Body of pancreas (tissue), 4 donors: ENCODE data around the gene CTSZ. TPM values are rescaled to one million over a fixed set of nuclear protein-coding genes. Genes with fewer than 3 reads are reported as not detected.

Experiments used
- ATAC-seq: fragments of 150-250 bp; one replicate; pipeline ENCODE4 v1.9.1; 2016
- DNase-seq, 4 donors: peaks; one replicate each; pipeline ENCODE4 v3.0.0-alpha.2; 2019
- H3K27ac ChIP-seq, 4 donors: fragments of 200-600 bp; sonication (generic); 1 replicate in 3 of 4; 2 replicates in 1 of 4; pipeline versions ENCODE4 v1.5.1 to v1.6.1; 2016 to 2019; ENCODE audit warnings: mild to moderate bottlenecking in 1 of 4, mixed read lengths in 1 of 4, moderate library complexity in 1 of 4
- H3K27me3 ChIP-seq, 2 donors: fragments of 200-600 bp; sonication (generic); one replicate each; pipeline ENCODE4 v1.6.0; 2016; ENCODE audit warnings: mild to moderate bottlenecking in 1 of 2
- H3K36me3 ChIP-seq, 2 donors: fragments of 200-600 bp; sonication (generic); replicated peaks in 1 of 2; 2 replicates each; pipeline ENCODE4 v1.5.1; 2016; ENCODE audit warnings: low read depth in 2 of 2; ENCODE audit not compliant: insufficient read depth in 1 of 2
- H3K4me1 ChIP-seq: fragments of 200-600 bp; sonication (generic); one replicate; pipeline ENCODE4 v1.6.0; 2016
- H3K4me3 ChIP-seq, 2 donors: fragments of 200-600 bp; sonication (generic); 1 replicate in 1 of 2; 2 replicates in 1 of 2; pipeline ENCODE4 v1.5.1; 2016 to 2019
- H3K9me3 ChIP-seq, 3 donors: fragments of 200-600 bp; sonication (generic); 1 replicate in 2 of 3; 2 replicates in 1 of 3; pipeline ENCODE4 v1.5.1; 2016
- POLR2A ChIP-seq, 3 donors: fragments of 450-650 bp; IDR thresholded peaks; one replicate each; pipeline ENCODE4 v1.6.1; 2016; ENCODE audit warnings: antibody characterized with exemption in 3 of 3, mild to moderate bottlenecking in 2 of 3
- WGBS, 2 donors: methylation state at CpG; one replicate each; pipeline ENCODE4 v1.1.5; 2017; 5-methylcytosine and 5-hydroxymethylcytosine counted together
- intact Hi-C: fragments of 100-400 bp; cut with DNase I; formaldehyde crosslinking; loops from one replicate; pipeline ENCODE4 v1.15.1; 2023
- total RNA-seq, 2 donors: library from RNA; depleted of rRNA; stranded (reverse); fragments of >200 nt; gene quantifications; one replicate each; pipeline ENCODE4 v1.1.0, GENCODE V29; 2016
- TF ChIP-seq, protein P1 (sequence below), 7 experiments: fragments of 450-650 bp in 4 of 7; fragments of 200-600 bp in 3 of 7; sonication (generic) in 3 of 7; IDR thresholded peaks; one replicate each; pipeline ENCODE4 v1.5.1; 2016 to 2019; ENCODE audit warnings: antibody characterized with exemption in 7 of 7

The CTSZ gene
- total RNA-seq, 2 donors from 2014 or later = 54.1 to 89.8 TPM

GRCh38 chr20:59015812-59016711 is 9.0 kb upstream of the CTSZ start:
- intact Hi-C loops = no loop called here
- peak overlapping the region in 1 of 4 donors; percentile 33 for H3K27ac ChIP-seq
- TF ChIP-seq POLR2A (IDR thresholded peaks at IDR 0.05) = no peak
- TF ChIP-seq, protein P1, sequence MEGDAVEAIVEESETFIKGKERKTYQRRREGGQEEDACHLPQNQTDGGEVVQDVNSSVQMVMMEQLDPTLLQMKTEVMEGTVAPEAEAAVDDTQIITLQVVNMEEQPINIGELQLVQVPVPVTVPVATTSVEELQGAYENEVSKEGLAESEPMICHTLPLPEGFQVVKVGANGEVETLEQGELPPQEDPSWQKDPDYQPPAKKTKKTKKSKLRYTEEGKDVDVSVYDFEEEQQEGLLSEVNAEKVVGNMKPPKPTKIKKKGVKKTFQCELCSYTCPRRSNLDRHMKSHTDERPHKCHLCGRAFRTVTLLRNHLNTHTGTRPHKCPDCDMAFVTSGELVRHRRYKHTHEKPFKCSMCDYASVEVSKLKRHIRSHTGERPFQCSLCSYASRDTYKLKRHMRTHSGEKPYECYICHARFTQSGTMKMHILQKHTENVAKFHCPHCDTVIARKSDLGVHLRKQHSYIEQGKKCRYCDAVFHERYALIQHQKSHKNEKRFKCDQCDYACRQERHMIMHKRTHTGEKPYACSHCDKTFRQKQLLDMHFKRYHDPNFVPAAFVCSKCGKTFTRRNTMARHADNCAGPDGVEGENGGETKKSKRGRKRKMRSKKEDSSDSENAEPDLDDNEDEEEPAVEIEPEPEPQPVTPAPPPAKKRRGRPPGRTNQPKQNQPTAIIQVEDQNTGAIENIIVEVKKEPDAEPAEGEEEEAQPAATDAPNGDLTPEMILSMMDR (IDR thresholded peaks at IDR 0.05) = no peak
- H3K9me3 ChIP-seq = no peaks in the 10 kb centered on the region
- peaks cover 4% of the 10 kb centered on the region for H3K4me1 ChIP-seq
- WGBS, 2 donors = 71 to 86% methylated on average over 12 to 16 of the region's 16 CpGs
- ATAC-seq = no peak
- peak in 1 of 4 donors; percentile 29 for DNase-seq
- H3K4me3 ChIP-seq = no peak overlapping the region
- no peaks in the 10 kb centered on the region for H3K27me3 ChIP-seq
- no peaks in the 10 kb centered on the region for H3K36me3 ChIP-seq

DNA sequence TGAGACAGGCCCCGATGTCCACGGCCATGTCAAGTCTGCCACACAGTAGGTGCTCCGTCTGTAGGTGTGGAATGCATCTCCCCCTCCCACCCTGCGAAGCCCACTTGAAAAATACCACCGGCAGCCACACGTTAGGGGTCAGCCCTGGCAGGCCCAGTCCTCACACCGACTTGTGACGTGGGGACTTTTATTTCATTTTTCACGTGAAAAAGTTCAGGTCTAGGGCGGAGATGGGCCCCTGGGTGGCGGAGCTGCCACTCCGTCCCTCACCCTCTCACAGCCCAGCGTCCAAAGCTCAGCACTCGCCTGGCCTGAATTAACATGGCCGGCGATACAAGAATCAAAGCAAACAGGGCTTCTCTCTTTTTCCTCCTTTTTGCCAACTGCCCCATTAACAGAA is 8.4 kb upstream of the CTSZ start:
- Histone ChIP-seq H3K4me3 (no peak overlapping the region), H3K9me3 (no peaks in the 10 kb centered on the region), H3K36me3 (no peaks in the 10 kb centered on the region), H3K4me1 (peaks cover 9% of the 10 kb centered on the region), H3K27ac (no peak overlapping the region), H3K27me3 (no peaks in the 10 kb centered on the region)
- WGBS, 2 donors = 83 to 89% methylated on average over 16 of the region's 16 CpGs
- ATAC-seq = no peak
- no peak for DNase-seq
- no peak for TF ChIP-seq POLR2A (IDR thresholded peaks at IDR 0.05)
- TF ChIP-seq, protein P1 (IDR thresholded peaks at IDR 0.05) = no peak
- intact Hi-C loops = no loop called here

DNA sequence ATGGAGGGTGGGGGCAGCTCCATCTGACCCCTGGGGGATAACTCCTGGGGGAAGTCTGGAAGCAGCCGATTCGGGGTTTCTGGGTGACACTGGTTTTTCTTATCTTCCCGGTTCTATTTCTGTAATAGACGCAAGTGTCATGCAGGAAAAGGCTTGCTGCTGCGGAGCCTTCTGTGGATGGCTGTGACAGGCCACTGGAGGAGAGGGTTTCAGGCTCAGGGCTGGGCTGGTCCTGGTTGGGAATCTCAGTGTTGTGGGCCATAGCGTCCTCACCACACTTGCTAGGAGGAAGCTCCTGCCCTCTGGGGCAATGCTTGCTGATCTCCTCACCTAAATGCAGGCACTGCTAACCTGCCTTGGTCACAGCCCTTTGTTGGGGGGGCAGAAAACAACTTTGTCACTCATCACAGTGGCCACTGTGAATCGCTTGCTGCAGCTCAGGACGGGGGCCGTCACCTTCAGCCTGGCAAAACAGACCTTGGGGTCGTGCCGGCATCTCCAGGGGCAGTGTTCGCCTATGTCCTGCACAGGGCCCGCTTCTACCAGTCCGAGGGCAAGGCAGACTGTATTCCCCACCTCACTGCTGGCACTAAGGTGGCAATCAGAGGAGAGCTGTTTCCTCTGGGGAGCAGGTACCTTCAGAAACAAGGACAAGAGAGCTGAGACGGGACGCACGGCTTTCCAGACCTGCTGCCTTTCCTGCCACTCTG is 7.8 kb upstream of the CTSZ start:
- TF ChIP-seq, protein P1 (IDR thresholded peaks at IDR 0.05) = no peak
- no peak for TF ChIP-seq POLR2A (IDR thresholded peaks at IDR 0.05)
- Histone ChIP-seq H3K27ac (no peak overlapping the region), H3K27me3 (no peaks in the 10 kb centered on the region), H3K4me3 (no peak overlapping the region), H3K4me1 (peaks cover 11% of the 10 kb centered on the region), H3K36me3 (no peaks in the 10 kb centered on the region), H3K9me3 (no peaks in the 10 kb centered on the region)
- 70 to 82% methylated on average over 8 to 17 of the region's 17 CpGs for WGBS, 2 donors
- intact Hi-C loops = no loop called here
- DNase-seq (no peak), ATAC-seq (no peak)

DNA sequence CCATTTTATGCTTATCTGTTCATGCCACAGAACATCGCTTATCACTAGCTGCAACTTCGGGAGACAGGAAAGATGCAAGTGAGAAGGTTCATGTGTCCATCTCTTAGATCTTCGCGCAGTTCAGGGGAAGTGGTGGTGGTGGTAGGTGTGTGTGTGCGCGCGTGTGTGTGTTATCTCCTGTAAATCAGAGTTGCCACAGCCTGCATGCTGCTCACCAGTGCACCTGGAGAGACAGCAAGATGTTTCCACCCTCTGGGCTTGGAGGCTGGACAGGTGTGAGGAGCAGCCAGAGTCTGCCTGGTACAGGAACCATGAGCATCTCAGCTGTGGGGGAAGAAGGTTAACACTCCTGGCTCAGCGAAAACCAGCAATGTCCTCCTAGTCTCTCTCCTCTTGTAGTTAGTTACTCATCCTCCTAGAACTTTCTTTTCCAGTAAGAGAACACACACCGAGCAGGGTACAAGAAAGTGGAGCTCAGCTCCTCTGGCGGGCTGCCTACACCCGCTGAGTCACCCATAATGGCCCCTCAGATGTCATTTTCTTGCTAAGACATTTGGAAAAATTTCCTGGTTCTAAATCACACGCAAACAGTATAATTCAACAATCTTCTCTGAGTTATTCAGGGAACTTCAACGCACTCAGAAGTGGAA is 7.0 kb upstream of the CTSZ start:
- no peaks in the 10 kb centered on the region for H3K27me3 ChIP-seq
- 68 to 71% methylated on average over 13 of the region's 13 CpGs for WGBS, 2 donors
- H3K4me1 ChIP-seq = peaks cover 11% of the 10 kb centered on the region
- no peak for TF ChIP-seq POLR2A (IDR thresholded peaks at IDR 0.05)
- TF ChIP-seq, protein P1 (IDR thresholded peaks at IDR 0.05) = no peak
- no peak overlapping the region for H3K4me3 ChIP-seq
- DNase-seq = no peak
- H3K36me3 ChIP-seq = no peaks in the 10 kb centered on the region
- intact Hi-C loops = no loop called here
- H3K27ac ChIP-seq = no peak overlapping the region
- no peak for ATAC-seq
- H3K9me3 ChIP-seq = no peaks in the 10 kb centered on the region
